NCI-H2107 treated with DMSO at 0.1 percent for 48 hours (cell line): ENCODE data around the gene MINAR1.

Source experiments
- DNase-seq: peaks from one replicate; lab custom pipeline; 2025; ENCODE audit not compliant: unreplicated experiment; lab: John Stamatoyannopoulos, UW

The MINAR1 gene

GRCh38 chr15:79432345-79433275 is 474 bp downstream of the MINAR1 start:
- no peak for DNase-seq

GRCh38 chr15:79433276-79433990 is 1.3 kb downstream of the MINAR1 start:
- DNase-seq: peak; percentile 1

GRCh38 chr15:79434361-79434760 is 2.2 kb downstream of the MINAR1 start:
- DNase-seq: no peak

GRCh38 chr15:79436037-79436780 is 4.1 kb downstream of the MINAR1 start:
- DNase-seq: no peak

- DNase-seq: no peak
Observed at GRCh38 chr15:79437275-79438000, 5.3 kb downstream of the MINAR1 start.

GRCh38 chr15:79439236-79439635 is 7.1 kb downstream of the MINAR1 start:
- no peak for DNase-seq

GRCh38 chr15:79440355-79440908 is 8.3 kb downstream of the MINAR1 start:
- no peak for DNase-seq

GRCh38 chr15:79442911-79443310 is 10.8 kb downstream of the MINAR1 start:
- DNase-seq: peak; percentile 3

GRCh38 chr15:79447060-79447459 is 14.9 kb downstream of the MINAR1 start:
- DNase-seq: no peak

GRCh38 chr15:79450648-79451047 is 18.5 kb downstream of the MINAR1 start:
- DNase-seq: no peak

GRCh38 chr15:79451361-79451999 is 19.3 kb downstream of the MINAR1 start:
- DNase-seq: no peak

- DNase-seq: no peak
Observed at GRCh38 chr15:79452244-79453051, 20.3 kb downstream of the MINAR1 start.

GRCh38 chr15:79453446-79453845 is 21.3 kb downstream of the MINAR1 start:
- no peak for DNase-seq

- no peak for DNase-seq
Observed at GRCh38 chr15:79454063-79454462, 21.9 kb downstream of the MINAR1 start.

GRCh38 chr15:79455361-79455760 is 23.2 kb downstream of the MINAR1 start:
- no peak for DNase-seq

GRCh38 chr15:79455943-79456342 is 23.8 kb downstream of the MINAR1 start:
- DNase-seq: no peak

GRCh38 chr15:79458491-79458890 is 26.4 kb downstream of the MINAR1 start:
- DNase-seq: no peak

- no peak for DNase-seq
Observed at GRCh38 chr15:79459666-79460065, 27.5 kb downstream of the MINAR1 start.
